GM12873 (cell line): ENCODE measurements around the gene XRCC4.

ENCODE experiments used
- CTCF ChIP-seq: IDR thresholded peaks from 2 replicates; pipeline ENCODE4 v1.5.1; 2012; ENCODE audit warnings: low read depth, mild to moderate bottlenecking, moderate library complexity, low read length, control low read depth; ENCODE audit not compliant: insufficient read depth; ENCODE audit errors: missing control alignments

XRCC4 gene

GRCh38 chr5:83219077-83219476, 141.7 kb downstream of the XRCC4 start:
- TF ChIP-seq CTCF: no peak

- TF ChIP-seq CTCF: no peak
These were observed 142.1 kb downstream of the XRCC4 start for GRCh38 chr5:83219495-83219894.

DNA sequence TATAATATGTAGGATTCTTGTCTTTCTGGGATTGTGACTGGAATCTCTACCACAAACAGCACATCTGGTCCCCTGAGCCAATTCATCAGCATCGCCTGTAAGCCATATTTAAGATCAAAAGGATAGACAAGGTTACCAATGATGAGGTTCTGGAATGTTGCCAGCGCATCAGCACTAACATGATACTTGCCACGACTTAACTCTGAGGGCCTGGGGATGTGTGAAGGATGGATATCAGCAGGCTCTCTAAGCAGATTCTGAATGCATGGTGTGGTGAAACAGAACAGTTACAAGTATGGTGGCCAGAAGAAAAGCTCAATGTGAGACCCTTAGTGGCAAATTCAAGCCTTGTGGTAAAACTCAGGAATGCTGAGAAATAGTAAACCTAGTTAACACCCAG, 143.0 kb downstream of the XRCC4 start:
- TF ChIP-seq CTCF: no peak

DNA sequence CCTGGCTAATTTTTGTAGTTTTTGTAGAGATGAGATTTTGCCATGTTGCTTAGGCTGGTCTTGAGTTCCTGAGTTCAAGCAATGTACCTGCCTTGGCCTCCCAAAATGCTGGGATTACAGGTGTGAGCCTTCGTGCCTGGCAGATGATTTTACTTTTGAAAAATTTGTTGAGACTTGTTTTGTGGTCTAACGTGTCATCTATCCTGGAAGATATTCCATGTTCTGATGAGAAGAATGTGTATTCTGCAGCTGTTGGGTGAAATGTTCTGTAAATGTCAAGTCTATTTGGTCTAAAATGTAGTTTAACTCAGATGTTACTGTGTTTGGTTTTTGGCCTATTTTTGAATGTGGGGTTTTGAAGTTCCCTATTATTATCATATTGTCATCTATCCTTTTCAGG, 145.6 kb downstream of the XRCC4 start:
- TF ChIP-seq CTCF: no peak

GRCh38 chr5:83227611-83228010, 150.3 kb downstream of the XRCC4 start:
- TF ChIP-seq CTCF: no peak

- TF ChIP-seq CTCF: no peak
These were observed 153.2 kb downstream of the XRCC4 start for GRCh38 chr5:83230511-83230910.

DNA sequence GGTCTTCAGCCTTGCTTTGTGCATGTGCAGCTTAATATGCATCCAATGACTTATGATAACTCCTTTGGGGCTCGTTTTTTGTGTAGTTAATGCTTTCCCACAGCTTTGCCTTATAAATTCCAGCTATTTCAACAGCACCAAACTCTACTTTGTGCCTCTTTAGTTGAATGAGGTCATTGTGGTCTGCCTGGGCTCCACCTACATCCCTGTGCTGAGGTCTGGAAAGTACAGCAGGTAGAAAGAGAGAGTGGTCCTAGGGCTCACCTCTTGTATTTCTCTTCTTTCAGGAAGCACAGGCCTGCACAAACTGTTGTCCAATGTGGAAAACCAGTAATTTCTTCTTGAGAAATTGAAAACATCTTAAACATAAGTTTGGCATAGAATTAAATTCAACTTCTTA, 167.2 kb downstream of the XRCC4 start:
- no peak for TF ChIP-seq CTCF

GRCh38 chr5:83245037-83245436, 167.7 kb downstream of the XRCC4 start:
- TF ChIP-seq CTCF: no peak
